Measurements from ENCODE around the gene SON. TPM values are rescaled to one million over a fixed set of nuclear protein-coding genes. Genes with fewer than 3 reads are reported as not detected.

Gene SON
- total RNA-seq, 2 experiments from 2014 or later = 420 to 438 TPM

DNA sequence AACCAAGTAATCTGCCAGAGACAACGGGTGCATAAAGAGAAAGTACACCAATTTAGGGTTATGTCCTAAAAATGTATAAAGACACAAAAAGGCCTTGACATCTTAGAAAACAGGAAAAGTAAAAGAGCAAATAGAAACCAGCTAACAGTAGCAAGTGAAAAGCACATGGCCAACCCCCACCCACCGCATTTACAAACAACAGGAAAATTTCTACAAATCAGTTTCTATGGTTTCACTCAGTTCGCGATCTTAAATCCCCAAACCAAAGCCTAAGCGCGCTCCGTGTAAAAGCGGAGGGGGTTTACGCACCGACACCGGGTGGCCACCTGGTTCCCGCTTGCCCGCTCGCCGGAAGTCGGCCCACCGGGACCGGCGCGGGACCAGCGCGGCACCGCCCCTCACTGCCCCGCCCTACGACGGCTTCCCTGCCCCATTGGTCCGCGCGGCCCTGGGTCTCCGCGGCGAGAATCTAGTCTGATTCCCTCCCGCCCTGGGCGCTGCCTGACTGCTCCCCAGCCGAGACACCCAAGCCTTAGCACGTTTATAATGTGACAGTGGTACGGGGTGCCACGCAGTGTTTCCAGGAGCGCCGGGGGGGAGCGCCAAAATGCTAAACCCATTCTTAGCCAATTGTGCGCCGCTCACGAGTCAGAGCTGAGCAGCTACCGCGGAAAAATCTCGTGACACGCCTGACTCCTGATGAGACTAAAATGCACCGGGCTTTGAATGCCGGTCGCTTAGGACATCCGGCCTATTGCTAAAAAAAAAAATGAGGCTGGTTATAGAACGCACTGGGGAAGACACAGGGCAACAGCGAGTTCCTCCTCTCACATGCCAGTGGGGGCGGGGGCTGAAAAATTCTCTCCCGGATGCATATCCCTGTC is 840 bp upstream of the SON start, which contains the start of gene GART:
Gene GART, minus strand, starts transcription at position 362 of the 884 bp plus-strand sequence. CDS start 2,802 bp downstream, outside the sequence.
- H3K27ac ChIP-seq (ENCODE audit: low read depth in 1 of 2, low read length in 2 of 2) = peak within 1 kb of the TSS; percentile 99 to 100
- DNase-seq (peak; percentile 65 to 90 (median 76)), ATAC-seq (ENCODE audit: poor library complexity) (peak; percentile 50)
- intact Hi-C loops (cut with DNase I, micrococcal nuclease) = loop anchor here (1.0 to 5.0 kb wide), 9 partner anchors 45 to 1150 kb away; partner anchors contain the start of genes DONSON (in 2 of the 2), CRYZL1 (in 1 of the 2), DNAJC28 (in 1 of the 2) and SYNJ1 (in 1 of the 2)
- Mint-ChIP-seq H3K9me3 (no peaks in the 10 kb centered on the region), H3K36me3 (ENCODE audit: low read depth) (peaks cover 70% of the 10 kb centered on the region), H3K27me3 (no peaks in the 10 kb centered on the region), H3K4me1 (ENCODE audit: low read depth) (peaks cover 53% of the 10 kb centered on the region), H3K27ac (peak within 1 kb of the TSS; percentile 98), H3K4me3 (peak within 1 kb of the TSS; percentile 95)
- H3K4me1 ChIP-seq (ENCODE audit: insufficient read depth, low read length) = peaks cover 14% of the 10 kb centered on the region
- H3K4me3 ChIP-seq (ENCODE audit: low read length) = peak within 1 kb of the TSS; percentile 91
- no peaks in the 10 kb centered on the region for H3K9me3 ChIP-seq (ENCODE audit: control insufficient read depth in 1 of 2, insufficient read depth in 1 of 2, low read length in 2 of 2)
- CTCF ChIA-PET = interaction anchor here (3.0 to 3.3 kb wide), 2 partner anchors 16 to 61 kb away, joined by 10 to 18 read pairs; partner anchors contain the start of gene TMEM50B
- no peaks in the 10 kb centered on the region for H3K27me3 ChIP-seq (ENCODE audit: control insufficient read depth in 1 of 2, insufficient read depth in 2 of 2, low read length in 2 of 2)
- POLR2A ChIA-PET = interaction anchor here (0.6 to 5.6 kb wide), 25 partner anchors 9 to 814 kb away, joined by 3 to 132 read pairs (median 4); partner anchors contain the start of genes DNAJC28, DONSON, IFNAR1 and PAXBP1
- TF ChIP-seq CTCF (IDR thresholded peaks at IDR 0.05) = no peak
- peaks cover 25% of the 10 kb centered on the region for H3K36me3 ChIP-seq (ENCODE audit: insufficient read depth, low read length)

DNA sequence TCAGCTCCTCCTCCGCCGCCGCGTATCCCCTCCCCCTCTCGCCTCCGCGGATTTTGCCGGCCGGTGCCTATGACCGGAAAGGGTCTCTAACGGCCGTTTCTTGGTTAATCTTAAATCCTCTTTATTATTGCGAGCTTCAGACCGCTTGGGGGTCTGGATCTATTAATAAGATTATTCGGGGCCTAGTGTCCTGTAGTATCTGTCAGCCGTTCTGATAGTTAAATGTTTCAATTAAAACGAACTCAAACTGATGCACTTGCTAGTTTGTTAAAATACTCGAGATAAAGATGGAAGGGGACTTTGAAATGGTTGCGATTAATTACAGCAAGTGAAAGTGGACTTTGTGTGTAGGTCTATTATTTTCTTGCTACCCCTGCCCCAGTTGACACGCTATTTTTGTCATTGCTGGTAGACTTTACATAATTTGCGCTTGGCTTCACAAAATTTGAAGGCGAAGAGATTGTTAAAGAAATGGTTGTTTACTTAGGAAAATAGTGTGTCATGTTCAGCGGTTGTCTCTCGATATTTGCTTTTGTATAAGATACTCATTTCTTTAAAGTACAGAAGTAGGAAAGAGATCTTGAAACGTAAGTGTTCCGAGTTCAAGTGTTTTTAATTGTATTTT is 779 bp downstream of the SON start:
- CTCF ChIA-PET = interaction anchor here (1.1 to 3.3 kb wide), 3 partner anchors 14 to 63 kb away, joined by 3 to 18 read pairs (median 10); partner anchors contain the start of gene TMEM50B
- peak overlapping the region; percentile 99 to 100 for H3K27ac ChIP-seq (ENCODE audit: low read depth in 1 of 2, low read length in 2 of 2)
- peaks cover 15% of the 10 kb centered on the region for H3K4me1 ChIP-seq (ENCODE audit: insufficient read depth, low read length)
- no peaks in the 10 kb centered on the region for H3K9me3 ChIP-seq (ENCODE audit: control insufficient read depth in 1 of 2, insufficient read depth in 1 of 2, low read length in 2 of 2)
- Mint-ChIP-seq H3K27me3 (no peaks in the 10 kb centered on the region), H3K4me3 (peak overlapping the region; percentile 95), H3K9me3 (no peaks in the 10 kb centered on the region), H3K4me1 (ENCODE audit: low read depth) (peaks cover 60% of the 10 kb centered on the region), H3K36me3 (ENCODE audit: low read depth) (peaks cover 72% of the 10 kb centered on the region), H3K27ac (peak overlapping the region; percentile 98)
- no peaks in the 10 kb centered on the region for H3K27me3 ChIP-seq (ENCODE audit: control insufficient read depth in 1 of 2, insufficient read depth in 2 of 2, low read length in 2 of 2)
- DNase-seq (peak in 4 of 14 experiments; percentile 51 to 73 (median 56)), ATAC-seq (ENCODE audit: poor library complexity) (no peak)
- peaks cover 22% of the 10 kb centered on the region for H3K36me3 ChIP-seq (ENCODE audit: insufficient read depth, low read length)
- intact Hi-C loops (cut with DNase I, micrococcal nuclease) = loop anchor here (2.0 to 5.0 kb wide), 5 partner anchors 44 to 1151 kb away; partner anchors contain the start of genes DONSON (in 2 of the 2), SYNJ1 (in 1 of the 2) and URB1 (in 1 of the 2)
- POLR2A ChIA-PET = interaction anchor here (0.7 to 5.6 kb wide), 27 partner anchors 8 to 1050 kb away, joined by 3 to 132 read pairs (median 5); partner anchors contain the start of genes CFAP298, DNAJC28, DONSON and IFNAR1
- H3K4me3 ChIP-seq (ENCODE audit: low read length) = peak overlapping the region; percentile 91
- no peak for TF ChIP-seq CTCF (IDR thresholded peaks at IDR 0.05)
